H1 (cell line): ENCODE measurements around the gene PRODH2. TPM values are rescaled to one million over a fixed set of nuclear protein-coding genes. Genes with fewer than 3 reads are reported as not detected.
"Not testable (repeated sequence)": the region's sequence is repeated elsewhere in the genome, so short reads cannot be mapped to it uniquely, and the experiment has no call there.

Source experiments
- CTCF ChIA-PET: fragments of 300-600 bp; sonication (Branson Sonifier 250); formaldehyde crosslinking; loops from one replicate; lab custom pipeline; 2021; ENCODE audit not compliant: partially characterized antibody; lab: Charles Lee
- POLR2A ChIA-PET: fragments of 300-600 bp; sonication (Branson Sonifier 250); formaldehyde crosslinking; loops from one replicate; lab custom pipeline; 2021; ENCODE audit warnings: inconsistent platforms; ENCODE audit not compliant: partially characterized antibody; lab: Charles Lee
- DNase-seq, 2 experiments: peaks; one replicate each; pipeline versions ENCODE4 v3.0.0 to v3.0.0-alpha.2; 2010 to 2022; ENCODE audit warnings: low spot score in 2 of 2, low read depth in 1 of 2, mixed read lengths in 1 of 2
- FAIRE-seq: peaks from 2 replicates; lab custom pipeline; 2011; peaks lifted over from hg19 to GRCh38; lab: Jason Lieb, UNC
- H2AFZ ChIP-seq: 2 replicates; pipeline ENCODE4 v1.8.1; 2012; ENCODE audit warnings: low read length, inconsistent platforms
- H2AK5ac ChIP-seq: 2 replicates; pipeline ENCODE4 v1.6.1; 2013; ENCODE audit warnings: low read depth, low read length
- H2BK120ac ChIP-seq: replicated peaks from 2 replicates; pipeline ENCODE3; 2013; ENCODE audit warnings: low read depth, low read length, inconsistent platforms
- H2BK12ac ChIP-seq: 2 replicates; pipeline ENCODE4 v1.6.1; 2013; ENCODE audit warnings: low read depth, low read length
- H2BK15ac ChIP-seq: 2 replicates; pipeline ENCODE4 v1.6.1; 2013; ENCODE audit warnings: low read length
- H2BK20ac ChIP-seq: 2 replicates; pipeline ENCODE4 v1.6.1; 2013; ENCODE audit warnings: low read length
- H2BK5ac ChIP-seq: 2 replicates; pipeline ENCODE4 v1.6.1; 2013; ENCODE audit warnings: low read depth, low read length
- H3K14ac ChIP-seq: 2 replicates; pipeline ENCODE4 v1.6.1; 2013; ENCODE audit warnings: inconsistent platforms; ENCODE audit not compliant: insufficient read length
- H3K18ac ChIP-seq: 2 replicates; pipeline ENCODE4 v1.6.1; 2013; ENCODE audit warnings: low read length; ENCODE audit errors: extremely low read depth
- H3K23ac ChIP-seq: 2 replicates; pipeline ENCODE4 v1.6.1; 2013; ENCODE audit warnings: inconsistent platforms; ENCODE audit not compliant: insufficient read length
- H3K23me2 ChIP-seq: 2 replicates; pipeline ENCODE4 v1.6.1; 2013; ENCODE audit warnings: low read depth, low read length
- H3K27ac ChIP-seq: 2 replicates; pipeline ENCODE4 v1.6.1; 2011; ENCODE audit warnings: low read depth, low read length, inconsistent platforms
- H3K27me3 ChIP-seq, 4 experiments: replicated peaks in 1 of 4; 1 replicate in 1 of 4; 2 replicates in 3 of 4; pipeline versions ENCODE4 v1.6.1 to v1.8.1; 2011 to 2013; ENCODE audit warnings: low read length in 3 of 4, mild to moderate bottlenecking in 3 of 4, inconsistent platforms in 2 of 4, mixed read lengths in 2 of 4, moderate library complexity in 1 of 4; ENCODE audit not compliant: control insufficient read depth in 3 of 4, insufficient read depth in 3 of 4; ENCODE audit errors: extremely low read depth in 1 of 4
- H3K36me3 ChIP-seq, 4 experiments: 2 replicates each; pipeline versions ENCODE4 v1.6.1 to v1.8.1; 2011 to 2013; ENCODE audit warnings: mild to moderate bottlenecking in 4 of 4, low read length in 3 of 4, moderate library complexity in 2 of 4, control low read depth in 1 of 4, inconsistent platforms in 1 of 4; ENCODE audit not compliant: insufficient read depth in 4 of 4, control insufficient read depth in 2 of 4
- H3K4ac ChIP-seq: replicated peaks from 2 replicates; pipeline ENCODE3; 2013; ENCODE audit warnings: low read length, low read depth, mixed read lengths, inconsistent platforms; ENCODE audit not compliant: insufficient read length
- H3K4me1 ChIP-seq, 4 experiments: replicated peaks in 1 of 4; 1 replicate in 1 of 4; 2 replicates in 3 of 4; pipeline versions ENCODE4 v1.6.1 to v1.8.1; 2011 to 2013; ENCODE audit warnings: low read length in 3 of 4, inconsistent platforms in 2 of 4, mixed read lengths in 1 of 4; ENCODE audit not compliant: insufficient read depth in 4 of 4, control insufficient read depth in 3 of 4
- H3K4me2 ChIP-seq, 2 experiments: 2 replicates each; pipeline versions ENCODE4 v1.6.1 to v1.8.1; 2011 to 2013; ENCODE audit warnings: low read depth in 2 of 2, low read length in 2 of 2, control low read depth in 1 of 2, inconsistent platforms in 1 of 2, mild to moderate bottlenecking in 1 of 2; ENCODE audit not compliant: insufficient read depth in 1 of 2
- H3K4me3 ChIP-seq, 4 experiments: fragments of 200-600, 300-600 bp in 1 of 4; sonication (generic), shearing (Covaris generic), sonication (Bioruptor Twin) in 1 of 4; 2 replicates each; pipeline versions ENCODE4 v1.5.1 to v1.8.1; 2011 to 2016; ENCODE audit warnings: low read length in 4 of 4, low read depth in 3 of 4, control low read depth in 2 of 4, inconsistent platforms in 2 of 4, mild to moderate bottlenecking in 2 of 4, mixed read lengths in 1 of 4, moderate library complexity in 1 of 4; ENCODE audit not compliant: insufficient read depth in 2 of 4; ENCODE audit errors: extremely low read depth in 1 of 4
- H3K56ac ChIP-seq: replicated peaks from 2 replicates; pipeline ENCODE3; 2013; ENCODE audit warnings: low read depth, mild to moderate bottlenecking, mixed read lengths, low read length, inconsistent platforms; ENCODE audit not compliant: insufficient read length
- H3K79me1 ChIP-seq: 2 replicates; pipeline ENCODE4 v1.6.1; 2013; ENCODE audit warnings: low read depth, low read length, control low read depth
- H3K79me2 ChIP-seq, 2 experiments: 2 replicates each; pipeline versions ENCODE4 v1.6.1 to v1.8.1; 2012 to 2013; ENCODE audit warnings: low read length in 2 of 2, mild to moderate bottlenecking in 2 of 2, inconsistent platforms in 1 of 2; ENCODE audit not compliant: insufficient read depth in 2 of 2, control insufficient read depth in 1 of 2
- H3K9ac ChIP-seq, 4 experiments: replicated peaks in 1 of 4; 1 replicate in 1 of 4; 2 replicates in 3 of 4; pipeline versions ENCODE4 v1.6.1 to v1.8.1; 2011 to 2013; ENCODE audit warnings: low read depth in 3 of 4, low read length in 3 of 4, control low read depth in 2 of 4, mild to moderate bottlenecking in 2 of 4, moderate library complexity in 2 of 4, inconsistent platforms in 1 of 4; ENCODE audit errors: extremely low read depth in 1 of 4
- H3K9me3 ChIP-seq, 2 experiments: 2 replicates each; pipeline versions ENCODE4 v1.6.1 to v1.8.1; 2012 to 2013; ENCODE audit warnings: mild to moderate bottlenecking in 2 of 2, moderate library complexity in 2 of 2, control low read depth in 1 of 2, inconsistent platforms in 1 of 2, low read depth in 1 of 2, low read length in 1 of 2, mixed read lengths in 1 of 2; ENCODE audit not compliant: insufficient read depth in 2 of 2
- H4K20me1 ChIP-seq, 2 experiments: replicated peaks in 1 of 2; 2 replicates each; pipeline versions ENCODE3 to v1.8.1; 2011 to 2013; ENCODE audit warnings: inconsistent platforms in 2 of 2, low read length in 2 of 2, mild to moderate bottlenecking in 1 of 2; ENCODE audit not compliant: insufficient read depth in 2 of 2, control insufficient read depth in 1 of 2
- H4K5ac ChIP-seq: 2 replicates; pipeline ENCODE4 v1.6.1; 2013; ENCODE audit warnings: low read length, low read depth, mixed read lengths, inconsistent platforms; ENCODE audit not compliant: insufficient read length
- H4K8ac ChIP-seq: 2 replicates; pipeline ENCODE4 v1.8.0; 2013; ENCODE audit warnings: mild to moderate bottlenecking, moderate library complexity, low read length, inconsistent platforms; ENCODE audit not compliant: insufficient read depth; ENCODE audit errors: extremely low read depth
- H4K91ac ChIP-seq: replicated peaks from 2 replicates; pipeline ENCODE3; 2013; ENCODE audit warnings: low read length, mixed read lengths, inconsistent platforms; ENCODE audit not compliant: insufficient read length
- WGBS, 2 experiments: shearing (Covaris generic) in 1 of 2; methylation state at CpG; one replicate each; pipeline versions ENCODE4 v1.1.6 to v1.1.7; 2013 to 2015; ENCODE audit warnings: low lambda C conversion rate in 2 of 2, mixed read lengths in 2 of 2, inconsistent platforms in 1 of 2, low coverage in 1 of 2, missing lambda C conversion rate in 1 of 2; ENCODE audit not compliant: insufficient replicate concordance in 2 of 2, insufficient coverage in 1 of 2, insufficient read length in 1 of 2; ENCODE audit errors: extremely low coverage in 1 of 2, missing lambda C conversion rate in 1 of 2; 5-methylcytosine and 5-hydroxymethylcytosine counted together
- polyA plus RNA-seq, 7 experiments: library from polyadenylated mRNA; depleted of rRNA in 3 of 7; stranded (reverse) in 5 of 7; unstranded in 2 of 7; fragments of >200 nt in 5 of 7; fragments of 200-250 nt in 2 of 7; gene quantifications; 1 replicate in 5 of 7; 2 replicates in 1 of 7; 4 replicates in 1 of 7; pipeline versions ENCODE4 v1.2.1 to v1.2.3, GENCODE V29; 2011 to 2013; ENCODE audit warnings: missing spikeins in 2 of 7, mixed read lengths in 2 of 7
- total RNA-seq: library from RNA; stranded (reverse); fragmentation: NEBNext Ultra II Directional; extraction: Animal tissue kit (Norgen Biotek cat#: 25700); gene quantifications from 2 replicates; pipeline ENCODE4 v1.2.1, GENCODE V29; 2021

Gene PRODH2
- total and polyA plus RNA-seq, 2 of the 8 experiments (the other 6 are each of a cell fraction or from before 2014, with no cell fraction given) = not detected

- ChIA-PET POLR2A (interaction anchor here (0.8 to 1.8 kb wide), 8 partner anchors 8 to 64 kb away, joined by 3 to 9 read pairs (median 4); partner anchors contain the start of genes HSPB6, KMT2B and LIN37), CTCF (interaction anchor here (0.7 to 0.9 kb wide), 2 partner anchors 15 to 204 kb away, joined by 3 read pairs; no protein-coding TSS in a partner anchor)
- H4K91ac ChIP-seq, H4K20me1 ChIP-seq, H3K36me3 ChIP-seq, H2BK5ac ChIP-seq, H3K4me3 ChIP-seq, H4K5ac ChIP-seq, H2BK15ac ChIP-seq, H3K4ac ChIP-seq, H3K4me2 ChIP-seq, H2AK5ac ChIP-seq, H3K9me3 ChIP-seq, H3K27me3 ChIP-seq, H3K14ac ChIP-seq, H2BK12ac ChIP-seq, H2AFZ ChIP-seq, H3K79me2 ChIP-seq, H3K27ac ChIP-seq, H3K18ac ChIP-seq, DNase-seq, H3K23me2 ChIP-seq, H3K23ac ChIP-seq, H3K79me1 ChIP-seq, H2BK20ac ChIP-seq, H3K56ac ChIP-seq, FAIRE-seq, H4K8ac ChIP-seq, H3K9ac ChIP-seq, H2BK120ac ChIP-seq: not testable (repeated sequence)
- WGBS, 2 experiments = 88% methylated on average over 5 of the region's 5 CpGs; no CpG with 5 or more reads in 1 of the 2 experiments
- H3K4me1 ChIP-seq = peaks cover 0 to 21% (median 17%) of the 10 kb centered on the region in 4 experiments; a peak in 6 of 7 replicates
Measured at GRCh38 chr19:35772362-35772761, 40.3 kb downstream of the PRODH2 start.
